Neural cell (in vitro differentiated cells): ENCODE measurements around the gene SFXN2. TPM values are rescaled to one million over a fixed set of nuclear protein-coding genes. Genes with fewer than 3 reads are reported as not detected.

Experiments
- H2AFZ ChIP-seq: fragments of 200-600, 300-800 bp; sonication (generic), shearing (Covaris generic); 2 replicates; pipeline ENCODE4 v1.6.0; 2014; ENCODE audit warnings: low read depth, mild to moderate bottlenecking, antibody characterized with exemption, low read length, moderate library complexity
- H3F3A ChIP-seq: fragments of 200-600 bp; shearing (Covaris generic); 2 replicates; pipeline ENCODE4 v1.6.1; 2016; ENCODE audit warnings: mild to moderate bottlenecking, moderate library complexity, mixed read lengths, antibody characterized with exemption, low read length; ENCODE audit not compliant: insufficient read depth, poor library complexity, severe bottlenecking
- H3K27ac ChIP-seq: fragments of 200-600, 300-800 bp; sonication (generic), shearing (Covaris generic); 2 replicates; pipeline ENCODE4 v1.5.1; 2014; ENCODE audit warnings: mild to moderate bottlenecking, low read length, moderate library complexity
- H3K27me3 ChIP-seq: fragments of 300-800, 200-600 bp; sonication (generic), shearing (Covaris generic); 2 replicates; pipeline ENCODE4 v1.6.0; 2014; ENCODE audit warnings: mild to moderate bottlenecking, low read depth, low read length, moderate library complexity; ENCODE audit not compliant: insufficient read depth
- H3K36me3 ChIP-seq: fragments of 300-800, 200-600 bp; sonication (generic), shearing (Covaris generic); 2 replicates; pipeline ENCODE4 v1.5.1; 2014; ENCODE audit warnings: mild to moderate bottlenecking, antibody characterized with exemption, low read length, moderate library complexity; ENCODE audit not compliant: insufficient read depth
- H3K4me2 ChIP-seq: fragments of 300-800, 200-600 bp; sonication (generic), shearing (Covaris generic); 2 replicates; pipeline ENCODE4 v1.6.0; 2014; ENCODE audit warnings: mild to moderate bottlenecking, low read length
- H3K4me3 ChIP-seq: fragments of 300-800, 200-600 bp; sonication (generic), shearing (Covaris generic); 2 replicates; pipeline ENCODE4 v1.5.1; 2014; ENCODE audit warnings: mild to moderate bottlenecking, low read length, moderate library complexity
- H3K79me2 ChIP-seq: fragments of 200-600 bp; shearing (Covaris generic); replicated peaks from 2 replicates; pipeline ENCODE4 v1.6.0; 2014; ENCODE audit warnings: mild to moderate bottlenecking, low read length, moderate library complexity; ENCODE audit not compliant: insufficient read depth
- H3K9ac ChIP-seq: fragments of 300-800, 200-600 bp; sonication (generic), shearing (Covaris generic); 2 replicates; pipeline ENCODE4 v1.6.1; 2016; ENCODE audit warnings: mild to moderate bottlenecking, low read length, mixed read lengths
- H3K9me2 ChIP-seq: fragments of 200-600 bp; shearing (Covaris generic); 2 replicates; pipeline ENCODE4 v1.6.1; 2016; ENCODE audit warnings: mild to moderate bottlenecking, low read length, mixed read lengths; ENCODE audit not compliant: insufficient read depth
- H3K9me3 ChIP-seq: fragments of 200-600, 300-800 bp; sonication (generic), shearing (Covaris generic); 2 replicates; pipeline ENCODE4 v1.6.1; 2016; ENCODE audit warnings: mild to moderate bottlenecking, mixed run types, low read length, moderate library complexity, mixed read lengths
- H4K20me1 ChIP-seq: fragments of 200-600 bp; shearing (Covaris generic); 2 replicates; pipeline ENCODE4 v1.6.1; 2016; ENCODE audit warnings: mild to moderate bottlenecking, mixed run types; ENCODE audit not compliant: insufficient read depth
- CTCF ChIP-seq: fragments of 450-650 bp; IDR thresholded peaks from 2 replicates; pipeline ENCODE4 v1.5.1; 2014; ENCODE audit warnings: antibody characterized with exemption, mild to moderate bottlenecking, moderate library complexity; ENCODE audit not compliant: poor library complexity, severe bottlenecking
- EP300 ChIP-seq: fragments of 450-650 bp; conservative IDR thresholded peaks from 2 replicates; pipeline ENCODE4 v1.6.1; 2014; ENCODE audit warnings: antibody characterized with exemption, mild to moderate bottlenecking, moderate library complexity; ENCODE audit not compliant: poor library complexity, severe bottlenecking
- EZH2 ChIP-seq: fragments of 200-600, 300-800 bp; shearing (Covaris generic), sonication (generic); IDR thresholded peaks from 2 replicates; pipeline ENCODE4 v1.6.1; 2014; ENCODE audit warnings: antibody characterized with exemption, low read length, borderline replicate concordance, mild to moderate bottlenecking; ENCODE audit not compliant: insufficient read depth, poor library complexity, severe bottlenecking
- MXI1 ChIP-seq: fragments of 450-650 bp; conservative IDR thresholded peaks from 2 replicates; pipeline ENCODE4 v1.6.1; 2014; ENCODE audit warnings: antibody characterized with exemption, mild to moderate bottlenecking; ENCODE audit not compliant: poor library complexity, severe bottlenecking
- POLR2AphosphoS5 ChIP-seq: IDR thresholded peaks from 2 replicates; pipeline ENCODE4 v1.6.1; 2012
- RAD21 ChIP-seq: fragments of 450-650 bp; conservative IDR thresholded peaks from 2 replicates; pipeline ENCODE4 v1.6.1; 2014; ENCODE audit warnings: antibody characterized with exemption, mild to moderate bottlenecking, moderate library complexity
- REST ChIP-seq: IDR thresholded peaks from 2 replicates; pipeline ENCODE4 v1.6.1; 2012; ENCODE audit warnings: borderline replicate concordance
- SMC3 ChIP-seq: fragments of 450-650 bp; conservative IDR thresholded peaks from 2 replicates; pipeline ENCODE4 v1.6.1; 2014; ENCODE audit warnings: antibody characterized with exemption, mild to moderate bottlenecking, moderate library complexity; ENCODE audit not compliant: poor library complexity
- TAF1 ChIP-seq: IDR thresholded peaks from 2 replicates; pipeline ENCODE4 v1.6.1; 2012; ENCODE audit warnings: low read depth
- polyA plus RNA-seq: library from polyadenylated mRNA; depleted of rRNA; stranded (reverse); fragments of >200 nt; gene quantifications from 2 replicates; pipeline ENCODE4 v1.2.3, GENCODE V29; 2014

The SFXN2 gene
- polyA plus RNA-seq, 1 donor from 2014 or later = 16.0 TPM

- no peaks in the 10 kb centered on the region for H3K79me2 ChIP-seq
- peaks cover 5% of the 10 kb centered on the region for H3K36me3 ChIP-seq
Observed at GRCh38 chr10:102681696-102682095, 32.7 kb upstream of the SFXN2 start.

GRCh38 chr10:102682416-102682815, 32.0 kb upstream of the SFXN2 start:
- Histone ChIP-seq H3K4me3 (no peak overlapping the region), H3K27me3 (no peaks in the 10 kb centered on the region), H3K36me3 (peaks cover 5% of the 10 kb centered on the region), H3K4me2 (no peak overlapping the region), H2AFZ (no peak overlapping the region), H4K20me1 (no peaks in the 10 kb centered on the region), H3K27ac (no peak overlapping the region), H3K9ac (no peak overlapping the region), H3F3A (no peaks in the 10 kb centered on the region), H3K9me3 (no peaks in the 10 kb centered on the region), H3K79me2 (no peaks in the 10 kb centered on the region), H3K9me2 (no peaks in the 10 kb centered on the region)
- TF ChIP-seq TAF1 (no peak), MXI1 (no peak), SMC3 (no peak), POLR2AphosphoS5 (no peak), RAD21 (no peak), CTCF (no peak), EZH2 (no peak), EP300 (no peak)

More at GRCh38 chr10:102681696-102682095, 32.7 kb upstream of the SFXN2 start:
- no peaks in the 10 kb centered on the region for H4K20me1 ChIP-seq
- no peaks in the 10 kb centered on the region for H3K9me3 ChIP-seq
- no peak overlapping the region for H3K9ac ChIP-seq
- TF ChIP-seq RAD21 (no peak), EZH2 (no peak), SMC3 (no peak), REST (no peak), EP300 (no peak), POLR2AphosphoS5 (no peak), MXI1 (no peak), CTCF (no peak), TAF1 (no peak)
- no peaks in the 10 kb centered on the region for H3K9me2 ChIP-seq
- no peak overlapping the region for H3K27ac ChIP-seq
- H3K4me3 ChIP-seq = no peak overlapping the region
- peaks cover under 1% of the 10 kb centered on the region for H3F3A ChIP-seq
- no peak overlapping the region for H3K4me2 ChIP-seq
- no peaks in the 10 kb centered on the region for H3K27me3 ChIP-seq
- H2AFZ ChIP-seq = no peak overlapping the region
